SJCRH30 (cell line): ENCODE results near the gene OR14C36. TPM values are rescaled to one million over a fixed set of nuclear protein-coding genes. Genes with fewer than 3 reads are reported as not detected.

Experiments
- DNase-seq, 2 experiments: peaks; one replicate each; pipeline ENCODE4 v3.0.0-alpha.2; 2015 to 2020
- H3K27ac ChIP-seq: fragments of 250-450 bp; sonication (Bioruptor Pico); 2 replicates; pipeline ENCODE4 v1.5.1; 2020; ENCODE audit warnings: mild to moderate bottlenecking, moderate library complexity
- H3K27me3 ChIP-seq: fragments of 250-450 bp; sonication (Bioruptor Pico); 2 replicates; pipeline ENCODE4 v1.5.1; 2020; ENCODE audit warnings: mild to moderate bottlenecking, moderate library complexity
- H3K36me3 ChIP-seq: fragments of 250-450 bp; sonication (Bioruptor Pico); 2 replicates; pipeline ENCODE4 v1.5.1; 2020; ENCODE audit warnings: mild to moderate bottlenecking, moderate library complexity
- H3K4me1 ChIP-seq: fragments of 250-450 bp; sonication (Bioruptor Pico); 2 replicates; pipeline ENCODE4 v1.5.1; 2020; ENCODE audit warnings: mild to moderate bottlenecking, moderate library complexity
- H3K4me3 ChIP-seq: fragments of 250-450 bp; sonication (Bioruptor Pico); 2 replicates; pipeline ENCODE4 v1.5.1; 2020; ENCODE audit warnings: mild to moderate bottlenecking, moderate library complexity
- H3K9me3 ChIP-seq: fragments of 250-450 bp; sonication (Bioruptor Pico); replicated peaks from 2 replicates; pipeline ENCODE4 v1.5.1; 2020; ENCODE audit warnings: mild to moderate bottlenecking, moderate library complexity
- total RNA-seq: library from RNA; depleted of rRNA; stranded (reverse); fragments of >200 nt; shearing (Covaris generic); gene quantifications from 2 replicates; pipeline ENCODE4 v1.2.3, GENCODE V29; 2014; rRNA removed

Gene OR14C36
- total RNA-seq, 1 experiment from 2014 or later = not detected

DNA sequence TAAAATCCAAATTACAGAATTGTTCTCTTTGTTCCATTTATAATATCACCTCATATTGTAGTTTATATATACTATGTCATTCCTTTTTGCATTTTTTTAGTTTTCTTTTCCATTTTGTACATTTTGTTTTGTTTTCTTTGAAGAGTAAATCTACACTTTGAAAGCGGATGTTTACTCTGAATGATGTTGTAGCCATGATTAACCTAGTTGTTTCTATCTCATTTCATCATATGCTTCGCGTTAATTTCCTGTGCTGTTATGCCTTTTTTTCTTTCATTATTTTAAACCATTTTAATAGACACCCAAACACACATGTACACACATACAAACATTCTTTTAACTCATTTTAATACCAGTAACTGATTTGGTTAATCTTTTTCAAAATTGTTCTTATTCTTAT lies 32.3 kb downstream of the OR14C36 start:
- DNase-seq = no peak
- Histone ChIP-seq H3K4me1 (no peaks in the 10 kb centered on the region), H3K4me3 (no peak overlapping the region), H3K27me3 (no peaks in the 10 kb centered on the region), H3K36me3 (no peaks in the 10 kb centered on the region), H3K9me3 (no peaks in the 10 kb centered on the region), H3K27ac (no peak overlapping the region)

DNA sequence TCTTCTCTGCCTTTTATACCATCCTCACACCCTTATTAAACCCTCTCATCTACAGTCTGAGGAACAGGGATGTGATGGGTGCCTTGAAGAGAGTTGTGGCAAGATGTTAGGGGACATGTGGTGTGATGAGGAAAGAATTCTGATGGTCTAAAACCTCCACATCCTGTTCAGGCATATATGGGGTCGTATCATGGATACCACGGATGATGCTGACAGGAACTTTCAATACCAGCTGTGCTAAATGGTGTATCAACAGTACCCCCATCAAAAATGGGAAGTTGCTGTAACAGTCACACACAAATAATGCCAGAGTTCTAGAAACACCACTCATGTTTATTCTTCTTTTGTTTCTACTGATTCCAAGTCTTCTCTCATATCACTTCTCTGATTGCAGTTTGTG lies 39.9 kb downstream of the OR14C36 start:
- no peaks in the 10 kb centered on the region for H3K4me1 ChIP-seq
- H3K36me3 ChIP-seq = no peaks in the 10 kb centered on the region
- no peaks in the 10 kb centered on the region for H3K9me3 ChIP-seq
- H3K27me3 ChIP-seq = no peaks in the 10 kb centered on the region
- no peak overlapping the region for H3K4me3 ChIP-seq
- no peak overlapping the region for H3K27ac ChIP-seq
- DNase-seq = no peak

DNA sequence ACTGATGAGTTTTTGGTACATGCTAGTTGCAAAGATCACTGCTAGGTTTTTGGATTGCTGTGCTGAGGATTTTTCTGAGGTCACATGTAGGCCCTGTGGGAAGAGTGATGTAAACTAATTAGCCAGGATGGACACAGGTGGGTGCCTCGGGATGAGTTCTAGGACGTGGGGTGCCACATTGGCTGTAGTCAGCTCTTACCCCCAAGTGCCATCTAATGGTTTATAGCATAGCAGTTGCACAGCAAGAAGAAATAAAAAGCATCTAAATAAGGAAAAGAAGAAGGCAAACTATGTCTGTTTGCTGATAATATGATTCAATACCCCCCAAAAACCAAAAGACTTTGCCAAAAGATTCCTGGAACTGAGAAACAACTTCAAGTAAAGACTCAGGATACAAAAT lies 44.5 kb downstream of the OR14C36 start:
- H3K4me1 ChIP-seq = no peaks in the 10 kb centered on the region
- no peak for DNase-seq
- H3K36me3 ChIP-seq = no peaks in the 10 kb centered on the region
- no peaks in the 10 kb centered on the region for H3K27me3 ChIP-seq
- no peak overlapping the region for H3K27ac ChIP-seq
- no peaks in the 10 kb centered on the region for H3K9me3 ChIP-seq
- no peak overlapping the region for H3K4me3 ChIP-seq

Other genes with a start within 250 kb of the OR14C36 start
- not detected in 2 replicates for gene OR2M5, start 203.6 kb upstream of the OR14C36 start, total RNA-seq
- gene OR2M2, start 174.0 kb upstream of the OR14C36 start, total RNA-seq = not detected in 2 replicates
- 0.02 TPM in 1 of 2 replicates, not detected in the other for gene OR2M3, start 151.5 kb upstream of the OR14C36 start, total RNA-seq
- gene OR2M4, start 117.4 kb upstream of the OR14C36 start, total RNA-seq = 0.26 TPM in 1 of 2 replicates, not detected in the other
- not detected in 2 replicates for gene OR2T33, start 70.8 kb upstream of the OR14C36 start, total RNA-seq
- gene OR2T12, start 45.4 kb upstream of the OR14C36 start, total RNA-seq = 0.02 TPM in 1 of 2 replicates, not detected in the other
- gene OR2M7, start 24.2 kb upstream of the OR14C36 start, total RNA-seq = not detected in 2 replicates
- not detected in 2 replicates for gene OR2T4, start 12.9 kb downstream of the OR14C36 start, total RNA-seq
- gene OR2T6, start 27.0 kb downstream of the OR14C36 start, total RNA-seq = not detected in 2 replicates
- not detected in 2 replicates for gene OR2T1, start 54.3 kb downstream of the OR14C36 start, total RNA-seq
- gene OR2T2, start 96.9 kb downstream of the OR14C36 start, total RNA-seq = not detected in 2 replicates
- not detected in 2 replicates for gene OR2T3, start 124.6 kb downstream of the OR14C36 start, total RNA-seq
- gene OR2T5, start 139.8 kb downstream of the OR14C36 start, total RNA-seq = not detected in 2 replicates
- gene OR2G6, start 159.3 kb downstream of the OR14C36 start, total RNA-seq = not detected in 2 replicates
- gene OR2T29, start 214.0 kb downstream of the OR14C36 start, total RNA-seq = not detected in 2 replicates
- gene OR2T34, start 226.0 kb downstream of the OR14C36 start, total RNA-seq = not detected in 2 replicates
- not detected in 2 replicates for gene OR2T10, start 248.9 kb downstream of the OR14C36 start, total RNA-seq